Thoracic aorta (tissue), 2 donors: ENCODE measurements around the gene KRT6A. TPM values are rescaled to one million over a fixed set of nuclear protein-coding genes. Genes with fewer than 3 reads are reported as not detected.

Experiments used
- ATAC-seq: fragments of 150-250 bp; one replicate; pipeline ENCODE4 v1.8.0; 2017; ENCODE audit warnings: low read depth; ENCODE audit not compliant: insufficient number of reproducible peaks, low FRiP score
- DNase-seq: peaks from one replicate; pipeline ENCODE4 v3.0.0-alpha.2; 2020; ENCODE audit warnings: low spot score
- H3K27ac ChIP-seq, 2 donors: fragments of 200-600 bp; sonication (generic); 1 replicate in 1 of 2; 2 replicates in 1 of 2; pipeline ENCODE4 v1.5.1; 2016; ENCODE audit warnings: mild to moderate bottlenecking in 2 of 2, moderate library complexity in 2 of 2
- H3K27me3 ChIP-seq: fragments of 200-600 bp; sonication (generic); replicated peaks from 2 replicates; pipeline ENCODE4 v1.6.0; 2016; ENCODE audit warnings: mild to moderate bottlenecking; ENCODE audit not compliant: insufficient read depth
- H3K36me3 ChIP-seq: fragments of 200-600 bp; sonication (generic); one replicate; pipeline ENCODE4 v1.5.1; 2016
- H3K4me1 ChIP-seq, 2 donors: fragments of 200-600 bp; sonication (generic); 1 replicate in 1 of 2; 2 replicates in 1 of 2; pipeline versions ENCODE4 v1.5.1 to v1.6.0; 2016; ENCODE audit warnings: low read depth in 2 of 2, mild to moderate bottlenecking in 1 of 2; ENCODE audit not compliant: control insufficient read depth in 1 of 2
- H3K4me3 ChIP-seq: fragments of 200-600 bp; sonication (generic); 2 replicates; pipeline ENCODE4 v1.5.1; 2016; ENCODE audit warnings: mild to moderate bottlenecking
- H3K9me3 ChIP-seq: fragments of 200-600 bp; sonication (generic); 2 replicates; pipeline ENCODE4 v1.5.1; 2016
- total RNA-seq, 2 donors: library from RNA; depleted of rRNA; stranded (reverse); fragments of >200 nt; gene quantifications; one replicate each; pipeline versions ENCODE4 v1.1.0 to v1.2.3, GENCODE V29; 2016
- TF ChIP-seq, protein P1 (sequence below): fragments of 200-600 bp; sonication (generic); IDR thresholded peaks from one replicate; pipeline ENCODE4 v1.5.1; 2019; ENCODE audit warnings: antibody characterized with exemption

Gene KRT6A
- total RNA-seq, 2 donors from 2014 or later = 0.68 TPM; not detected in 1

DNA sequence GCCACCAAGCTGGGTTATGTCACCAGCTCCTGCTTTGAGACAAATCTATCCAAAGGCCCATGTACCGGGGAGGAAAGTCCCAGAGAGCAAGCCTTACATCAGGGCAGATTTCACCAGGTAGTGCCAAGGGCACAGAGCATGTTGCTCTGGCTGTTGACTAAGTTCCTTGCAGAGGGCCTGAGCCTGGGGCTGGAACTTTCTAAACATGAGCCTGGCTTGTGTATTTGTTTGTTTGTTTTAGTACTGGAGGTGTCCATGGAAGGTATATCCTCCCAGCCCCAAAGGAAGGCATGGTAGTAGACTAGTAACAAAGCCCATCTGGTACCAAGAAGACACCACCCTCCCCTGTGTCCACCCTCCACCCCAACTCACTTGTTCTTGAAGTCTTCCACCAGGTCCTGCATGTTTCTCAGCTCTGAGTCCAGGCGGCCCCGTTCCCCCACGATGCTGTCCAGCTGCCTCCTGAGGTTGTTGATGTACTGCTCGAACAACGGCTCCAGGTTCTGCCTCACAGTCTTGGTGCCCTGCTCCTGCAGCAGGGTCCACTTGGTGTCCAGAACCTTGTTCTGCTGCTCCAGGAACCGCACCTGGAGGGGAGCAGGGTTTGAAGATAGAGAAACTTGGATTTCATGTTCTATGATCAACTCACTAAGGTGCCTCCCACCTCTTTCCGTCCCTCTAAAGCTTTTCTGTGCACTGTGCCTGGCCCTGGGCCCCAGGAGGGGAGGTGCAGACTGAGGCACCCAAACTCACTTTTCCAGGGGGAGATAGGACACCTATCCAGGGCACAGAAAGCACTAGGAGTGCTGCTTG, 25.7 kb upstream of the KRT6A start:
- Histone ChIP-seq H3K4me3 (no peak overlapping the region), H3K27me3 (no peaks in the 10 kb centered on the region), H3K36me3 (no peaks in the 10 kb centered on the region), H3K27ac (no peak overlapping the region), H3K4me1 (peaks cover 0 to 3% of the 10 kb centered on the region in 2 donors), H3K9me3 (no peaks in the 10 kb centered on the region)
- TF ChIP-seq, protein P1, sequence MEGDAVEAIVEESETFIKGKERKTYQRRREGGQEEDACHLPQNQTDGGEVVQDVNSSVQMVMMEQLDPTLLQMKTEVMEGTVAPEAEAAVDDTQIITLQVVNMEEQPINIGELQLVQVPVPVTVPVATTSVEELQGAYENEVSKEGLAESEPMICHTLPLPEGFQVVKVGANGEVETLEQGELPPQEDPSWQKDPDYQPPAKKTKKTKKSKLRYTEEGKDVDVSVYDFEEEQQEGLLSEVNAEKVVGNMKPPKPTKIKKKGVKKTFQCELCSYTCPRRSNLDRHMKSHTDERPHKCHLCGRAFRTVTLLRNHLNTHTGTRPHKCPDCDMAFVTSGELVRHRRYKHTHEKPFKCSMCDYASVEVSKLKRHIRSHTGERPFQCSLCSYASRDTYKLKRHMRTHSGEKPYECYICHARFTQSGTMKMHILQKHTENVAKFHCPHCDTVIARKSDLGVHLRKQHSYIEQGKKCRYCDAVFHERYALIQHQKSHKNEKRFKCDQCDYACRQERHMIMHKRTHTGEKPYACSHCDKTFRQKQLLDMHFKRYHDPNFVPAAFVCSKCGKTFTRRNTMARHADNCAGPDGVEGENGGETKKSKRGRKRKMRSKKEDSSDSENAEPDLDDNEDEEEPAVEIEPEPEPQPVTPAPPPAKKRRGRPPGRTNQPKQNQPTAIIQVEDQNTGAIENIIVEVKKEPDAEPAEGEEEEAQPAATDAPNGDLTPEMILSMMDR = no peak
- ATAC-seq = no peak
- no peak for DNase-seq

DNA sequence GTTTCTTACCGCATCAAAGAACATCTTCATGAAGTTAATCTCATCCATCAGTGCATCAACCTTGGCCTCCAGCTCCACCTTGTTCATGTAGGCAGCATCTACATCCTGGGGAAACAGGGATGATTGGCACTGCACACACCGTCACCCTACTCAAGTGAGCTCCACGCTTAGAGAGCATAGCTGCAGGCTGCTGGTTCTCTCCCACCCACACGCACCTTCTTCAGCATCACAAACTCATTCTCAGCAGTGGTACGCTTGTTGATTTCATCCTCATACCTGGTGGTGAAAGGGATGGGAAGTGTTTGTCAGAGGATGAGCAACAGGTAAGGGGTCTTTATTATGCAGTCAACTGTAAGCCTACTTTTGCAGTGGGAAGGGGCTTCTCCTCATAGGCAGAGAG, 24.8 kb upstream of the KRT6A start:
- ATAC-seq = no peak
- Histone ChIP-seq H3K27me3 (no peaks in the 10 kb centered on the region), H3K4me3 (no peak overlapping the region), H3K27ac (no peak overlapping the region), H3K4me1 (peaks cover 0 to 3% of the 10 kb centered on the region in 2 donors), H3K36me3 (no peaks in the 10 kb centered on the region), H3K9me3 (no peaks in the 10 kb centered on the region)
- no peak for DNase-seq
- TF ChIP-seq, protein P1 = no peak

DNA sequence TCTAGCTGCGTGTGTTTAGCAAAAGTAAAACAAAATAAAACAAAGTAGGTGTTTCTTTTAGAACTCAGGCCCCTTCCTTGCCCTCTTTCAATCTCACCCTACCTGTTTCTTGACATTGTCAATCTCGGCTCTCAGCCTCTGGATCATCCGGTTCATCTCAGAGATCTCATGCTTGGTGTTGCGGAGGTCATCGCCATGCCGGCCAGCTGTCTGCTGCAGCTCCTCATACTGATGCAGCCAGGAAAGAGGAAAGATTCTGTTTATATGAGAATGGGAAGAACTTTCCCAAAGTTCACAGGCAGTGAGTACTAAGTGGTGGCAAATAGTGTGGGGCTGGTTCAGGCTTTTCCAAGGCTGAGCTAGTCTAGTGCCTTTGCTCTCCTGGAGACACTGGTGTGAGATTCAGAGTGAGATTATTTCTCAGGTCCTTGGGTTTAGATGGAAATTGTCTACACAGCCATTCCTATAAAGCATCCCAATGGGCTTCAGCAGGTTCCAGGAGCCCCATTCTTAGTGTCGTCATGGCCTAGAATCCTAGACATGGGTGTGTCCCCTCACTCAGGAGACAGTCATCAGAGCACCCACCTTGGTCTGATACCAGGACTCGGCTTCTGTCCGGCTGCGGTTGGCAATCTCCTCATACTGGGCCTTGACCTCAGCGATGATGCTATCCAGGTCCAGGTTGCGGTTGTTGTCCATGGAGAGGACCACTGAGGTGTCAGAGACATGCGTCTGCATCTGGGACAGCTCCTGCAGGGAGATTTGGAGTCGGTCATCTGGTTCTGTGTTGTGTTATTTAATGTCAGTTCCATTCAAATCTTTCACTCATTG, 24.2 kb upstream of the KRT6A start:
- Histone ChIP-seq H3K4me3 (no peak overlapping the region), H3K27me3 (no peaks in the 10 kb centered on the region), H3K9me3 (no peaks in the 10 kb centered on the region), H3K4me1 (peaks cover 0 to 3% of the 10 kb centered on the region in 2 donors), H3K36me3 (no peaks in the 10 kb centered on the region), H3K27ac (no peak overlapping the region)
- DNase-seq (no peak), ATAC-seq (no peak)
- TF ChIP-seq, protein P1 = no peak

DNA sequence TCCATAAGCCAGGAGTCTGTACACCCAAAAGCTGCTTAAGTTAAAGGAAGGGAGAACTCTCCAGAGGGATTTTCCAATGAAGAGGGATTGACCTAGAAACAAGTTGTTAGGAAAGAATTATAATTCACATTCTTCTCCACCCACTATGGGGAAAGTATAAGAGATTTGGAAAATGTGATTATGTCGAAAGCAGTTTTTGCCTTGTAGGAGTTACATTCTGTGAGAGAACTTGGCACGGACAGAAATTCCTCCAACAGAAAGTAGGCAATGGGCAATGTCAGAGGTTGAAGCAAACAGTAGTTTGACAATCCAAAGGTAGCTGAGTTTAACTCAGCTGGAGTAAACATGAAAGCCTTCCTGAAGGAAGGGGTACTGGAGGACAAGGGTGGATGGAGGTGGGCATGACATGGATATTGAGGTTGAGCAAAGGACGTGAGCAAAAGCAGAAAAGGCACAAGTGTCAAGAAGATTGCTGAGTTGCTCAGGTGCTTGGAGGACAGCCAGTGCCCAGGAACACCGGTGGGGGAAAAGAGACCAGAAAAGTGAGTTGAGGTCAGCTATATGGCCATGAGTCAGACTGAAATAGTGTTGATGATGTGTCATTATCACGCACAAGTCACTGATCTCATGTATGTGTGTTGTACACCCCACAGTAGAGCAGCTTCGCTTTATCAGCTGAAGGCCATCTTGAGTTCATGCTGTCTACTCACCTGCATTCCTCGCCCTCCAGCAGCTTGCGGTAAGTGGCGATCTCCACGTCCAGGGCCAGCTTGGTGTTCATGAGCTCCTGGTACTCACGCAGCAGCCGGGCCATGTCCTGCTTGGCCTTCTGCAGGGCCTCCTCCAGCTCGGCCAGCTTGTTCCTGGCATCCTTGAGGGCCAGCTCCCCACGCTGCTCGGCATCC, 23.1 kb upstream of the KRT6A start:
- Histone ChIP-seq H3K27ac (no peak overlapping the region), H3K9me3 (no peaks in the 10 kb centered on the region), H3K36me3 (no peaks in the 10 kb centered on the region), H3K27me3 (no peaks in the 10 kb centered on the region), H3K4me3 (no peak overlapping the region), H3K4me1 (peaks cover 0 to 3% of the 10 kb centered on the region in 2 donors)
- DNase-seq (no peak), ATAC-seq (no peak)
- TF ChIP-seq, protein P1 = no peak
